ENCODE results near the gene CLCA4.

DNA sequence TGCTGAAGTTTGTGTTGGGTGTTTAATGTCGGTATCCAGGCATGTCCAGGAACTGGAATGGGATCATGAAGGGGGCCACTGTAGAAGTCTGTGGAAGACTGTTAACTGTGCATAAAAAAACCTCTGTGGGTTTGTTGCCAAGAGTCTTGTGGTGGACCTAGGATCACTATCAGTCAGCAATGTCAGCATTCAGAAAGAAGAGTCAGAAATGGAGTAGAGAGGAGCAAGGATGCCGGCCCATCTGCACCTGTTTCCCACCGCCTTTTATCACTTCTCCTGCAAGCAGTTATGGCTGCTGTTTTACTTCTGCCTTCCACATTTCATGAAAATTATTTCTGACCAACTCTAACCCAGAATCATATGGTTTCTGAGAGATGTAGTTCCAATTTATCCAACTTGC lies 36.7 kb downstream of the CLCA4 start:
- TF ChIP-seq POLR2AphosphoS5 (IDR thresholded peaks at IDR 0.05; ENCODE audit: low read depth): no peak
- TF ChIP-seq EZH2phosphoT487 (IDR thresholded peaks at IDR 0.05; ENCODE audit: unreplicated experiment): no peak
- TF ChIP-seq EZH2 (IDR thresholded peaks at IDR 0.05; ENCODE audit: low read depth, unreplicated experiment): no peak
- TF ChIP-seq, protein P1, sequence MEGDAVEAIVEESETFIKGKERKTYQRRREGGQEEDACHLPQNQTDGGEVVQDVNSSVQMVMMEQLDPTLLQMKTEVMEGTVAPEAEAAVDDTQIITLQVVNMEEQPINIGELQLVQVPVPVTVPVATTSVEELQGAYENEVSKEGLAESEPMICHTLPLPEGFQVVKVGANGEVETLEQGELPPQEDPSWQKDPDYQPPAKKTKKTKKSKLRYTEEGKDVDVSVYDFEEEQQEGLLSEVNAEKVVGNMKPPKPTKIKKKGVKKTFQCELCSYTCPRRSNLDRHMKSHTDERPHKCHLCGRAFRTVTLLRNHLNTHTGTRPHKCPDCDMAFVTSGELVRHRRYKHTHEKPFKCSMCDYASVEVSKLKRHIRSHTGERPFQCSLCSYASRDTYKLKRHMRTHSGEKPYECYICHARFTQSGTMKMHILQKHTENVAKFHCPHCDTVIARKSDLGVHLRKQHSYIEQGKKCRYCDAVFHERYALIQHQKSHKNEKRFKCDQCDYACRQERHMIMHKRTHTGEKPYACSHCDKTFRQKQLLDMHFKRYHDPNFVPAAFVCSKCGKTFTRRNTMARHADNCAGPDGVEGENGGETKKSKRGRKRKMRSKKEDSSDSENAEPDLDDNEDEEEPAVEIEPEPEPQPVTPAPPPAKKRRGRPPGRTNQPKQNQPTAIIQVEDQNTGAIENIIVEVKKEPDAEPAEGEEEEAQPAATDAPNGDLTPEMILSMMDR (conservative IDR thresholded peaks at IDR 0.05; ENCODE audit: low read depth in 2 of 2): no peak
- no peak for TF ChIP-seq NANOG (IDR thresholded peaks at IDR 0.05; ENCODE audit: borderline replicate concordance)
- TF ChIP-seq, protein P2, sequence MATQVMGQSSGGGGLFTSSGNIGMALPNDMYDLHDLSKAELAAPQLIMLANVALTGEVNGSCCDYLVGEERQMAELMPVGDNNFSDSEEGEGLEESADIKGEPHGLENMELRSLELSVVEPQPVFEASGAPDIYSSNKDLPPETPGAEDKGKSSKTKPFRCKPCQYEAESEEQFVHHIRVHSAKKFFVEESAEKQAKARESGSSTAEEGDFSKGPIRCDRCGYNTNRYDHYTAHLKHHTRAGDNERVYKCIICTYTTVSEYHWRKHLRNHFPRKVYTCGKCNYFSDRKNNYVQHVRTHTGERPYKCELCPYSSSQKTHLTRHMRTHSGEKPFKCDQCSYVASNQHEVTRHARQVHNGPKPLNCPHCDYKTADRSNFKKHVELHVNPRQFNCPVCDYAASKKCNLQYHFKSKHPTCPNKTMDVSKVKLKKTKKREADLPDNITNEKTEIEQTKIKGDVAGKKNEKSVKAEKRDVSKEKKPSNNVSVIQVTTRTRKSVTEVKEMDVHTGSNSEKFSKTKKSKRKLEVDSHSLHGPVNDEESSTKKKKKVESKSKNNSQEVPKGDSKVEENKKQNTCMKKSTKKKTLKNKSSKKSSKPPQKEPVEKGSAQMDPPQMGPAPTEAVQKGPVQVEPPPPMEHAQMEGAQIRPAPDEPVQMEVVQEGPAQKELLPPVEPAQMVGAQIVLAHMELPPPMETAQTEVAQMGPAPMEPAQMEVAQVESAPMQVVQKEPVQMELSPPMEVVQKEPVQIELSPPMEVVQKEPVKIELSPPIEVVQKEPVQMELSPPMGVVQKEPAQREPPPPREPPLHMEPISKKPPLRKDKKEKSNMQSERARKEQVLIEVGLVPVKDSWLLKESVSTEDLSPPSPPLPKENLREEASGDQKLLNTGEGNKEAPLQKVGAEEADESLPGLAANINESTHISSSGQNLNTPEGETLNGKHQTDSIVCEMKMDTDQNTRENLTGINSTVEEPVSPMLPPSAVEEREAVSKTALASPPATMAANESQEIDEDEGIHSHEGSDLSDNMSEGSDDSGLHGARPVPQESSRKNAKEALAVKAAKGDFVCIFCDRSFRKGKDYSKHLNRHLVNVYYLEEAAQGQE (IDR thresholded peaks at IDR 0.05; ENCODE audit: unreplicated experiment): no peak
- TF ChIP-seq ZNF331 (CRISPR knock-in tag; IDR thresholded peaks at IDR 0.05; ENCODE audit: low read depth): no peak
- no peak for TF ChIP-seq CREB1 (CRISPR knock-in tag; IDR thresholded peaks at IDR 0.05; ENCODE audit: low read depth)
- no peak for TF ChIP-seq JUNB (IDR thresholded peaks at IDR 0.05; ENCODE audit: unreplicated experiment)

All from GM23338 (cell line).